ENCODE measurements around the gene MELTF. TPM values are rescaled to one million over a fixed set of nuclear protein-coding genes. Genes with fewer than 3 reads are reported as not detected.
"Not testable (repeated sequence)": the region's sequence is repeated elsewhere in the genome, so short reads cannot be mapped to it uniquely, and the experiment has no call there.

Gene MELTF
- total RNA-seq, 1 experiment from 2014 or later: 0.07 TPM

DNA sequence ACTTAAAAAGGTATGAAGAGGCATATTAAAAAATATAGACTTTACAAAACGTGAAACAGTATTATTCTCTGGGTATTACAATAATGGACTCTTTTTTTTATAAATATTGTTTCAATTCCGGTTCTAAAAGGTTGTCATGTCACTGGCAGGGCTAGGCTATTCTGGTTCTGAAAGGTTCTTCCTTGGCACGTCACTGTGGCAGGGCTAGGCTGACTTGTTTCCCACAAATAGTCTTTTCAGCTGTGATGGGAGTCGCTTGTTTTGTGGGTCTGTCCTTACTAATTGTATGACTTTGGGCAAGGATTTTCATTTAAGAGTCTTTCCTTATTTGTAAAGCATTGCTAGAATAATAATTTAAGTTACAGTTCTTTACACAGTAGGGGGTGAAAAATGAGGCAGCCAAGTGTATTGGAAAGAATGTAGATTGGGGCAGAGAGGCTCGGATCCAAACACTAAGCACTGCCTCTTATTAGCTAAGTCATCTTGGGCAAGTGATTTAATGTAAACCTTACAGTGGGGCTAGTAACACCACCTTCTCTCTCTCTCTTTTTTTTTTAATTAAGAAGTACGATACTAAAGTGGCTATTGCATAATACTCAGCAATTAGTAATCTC lies 12.4 kb upstream of the MELTF start:
- no peaks in the 10 kb centered on the region for H3K4me1 ChIP-seq (ENCODE audit: low read length)
- no peak overlapping the region for H3K4me2 ChIP-seq (ENCODE audit: low read depth, low read length, poor library complexity, severe bottlenecking)
- H3K9ac ChIP-seq (ENCODE audit: low read length): no peak overlapping the region
- no peaks in the 10 kb centered on the region for H3K79me2 ChIP-seq (ENCODE audit: low read length)
- no peaks in the 10 kb centered on the region for H3K27me3 ChIP-seq (ENCODE audit: low read length)
- no peaks in the 10 kb centered on the region for H3K9me3 ChIP-seq (ENCODE audit: low read length)
- H3K4me3 ChIP-seq (ENCODE audit: low read length): no peak overlapping the region
- no peak overlapping the region for H3K27ac ChIP-seq (ENCODE audit: low read length)
- no peak for DNase-seq
- no peaks in the 10 kb centered on the region for H4K20me1 ChIP-seq (ENCODE audit: insufficient read depth, low read depth, low read length)
- H3K9me2 ChIP-seq (replicated peaks; ENCODE audit: insufficient read depth, low read length): no peaks in the 10 kb centered on the region
- peaks cover 10% of the 10 kb centered on the region; the same call in 1 of the 2 replicates for H3K36me3 ChIP-seq (ENCODE audit: insufficient read depth, low read length)
- no peak overlapping the region for H2AFZ ChIP-seq (ENCODE audit: low read length)

DNA sequence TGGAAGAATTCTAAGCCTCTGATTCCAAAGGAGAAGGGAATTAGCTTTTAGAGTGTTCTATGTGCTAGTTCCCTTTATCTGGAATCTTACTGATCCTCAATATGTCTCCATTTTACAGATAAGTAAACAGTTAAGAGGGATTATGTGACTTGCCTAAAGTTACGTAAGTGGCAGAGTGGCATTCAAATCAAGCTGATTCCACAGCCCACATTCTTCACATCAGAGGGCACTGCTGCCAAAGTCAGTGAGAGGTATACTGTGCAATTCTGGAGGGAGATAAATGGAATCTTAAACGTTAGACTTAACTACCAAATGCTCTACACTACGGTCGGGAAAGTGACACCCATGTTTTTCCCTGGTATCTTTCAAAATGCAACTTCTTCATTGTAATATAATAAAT lies 11.0 kb upstream of the MELTF start:
- Histone ChIP-seq H3K9ac (ENCODE audit: low read length) (no peak overlapping the region), H3K4me3 (ENCODE audit: low read length) (no peak overlapping the region), H3K79me2 (ENCODE audit: low read length) (no peaks in the 10 kb centered on the region), H3K9me2 (replicated peaks; ENCODE audit: insufficient read depth, low read length) (no peaks in the 10 kb centered on the region), H3K36me3 (ENCODE audit: insufficient read depth, low read length) (peaks cover 10% of the 10 kb centered on the region; the same call in 1 of the 2 replicates), H3K27ac (ENCODE audit: low read length) (no peak overlapping the region), H2AFZ (ENCODE audit: low read length) (no peak overlapping the region), H3K9me3 (ENCODE audit: low read length) (no peaks in the 10 kb centered on the region), H3K27me3 (ENCODE audit: low read length) (no peaks in the 10 kb centered on the region), H3K4me1 (ENCODE audit: low read length) (no peaks in the 10 kb centered on the region), H3K4me2 (ENCODE audit: low read depth, low read length, poor library complexity, severe bottlenecking) (no peak overlapping the region), H4K20me1 (ENCODE audit: insufficient read depth, low read depth, low read length) (no peaks in the 10 kb centered on the region)
- DNase-seq: no peak

DNA sequence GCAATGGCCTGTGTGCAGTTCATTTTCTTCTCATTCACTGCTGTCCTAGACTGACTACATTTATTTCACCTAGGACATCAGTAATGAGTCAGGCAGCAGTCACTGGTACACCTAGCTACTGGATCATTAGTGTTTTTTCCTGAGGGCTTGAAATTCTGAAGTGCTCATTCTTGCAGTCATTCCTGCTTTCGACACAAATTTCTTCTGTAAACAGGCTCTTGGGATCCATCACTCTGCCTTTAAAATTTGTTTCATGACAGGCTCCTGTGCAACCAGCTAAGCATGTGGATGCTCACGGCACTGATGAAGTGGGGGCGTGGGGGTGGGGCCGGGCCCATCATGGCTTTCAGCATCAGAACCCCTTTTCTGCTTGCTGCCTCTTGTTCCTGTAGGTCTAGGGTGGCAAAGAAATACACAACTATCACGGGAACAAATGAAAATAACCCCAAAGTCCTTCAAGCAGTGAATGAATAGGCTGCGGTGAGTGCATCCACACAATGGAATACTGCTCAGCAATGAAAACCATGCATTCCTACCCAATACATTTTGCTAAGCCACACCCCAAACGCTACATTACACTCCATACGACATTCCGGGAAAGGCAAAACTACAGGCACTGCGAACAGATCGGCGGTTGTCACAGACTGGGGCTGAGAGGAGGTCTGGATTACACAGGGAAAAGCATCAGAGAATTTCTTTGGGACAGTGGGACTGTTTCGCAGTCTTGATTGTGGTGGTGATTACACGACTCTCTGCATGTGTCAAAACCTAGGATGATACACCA lies 9.3 kb upstream of the MELTF start:
- no peaks in the 10 kb centered on the region for H4K20me1 ChIP-seq (ENCODE audit: insufficient read depth, low read depth, low read length)
- H3K9me2 ChIP-seq (replicated peaks; ENCODE audit: insufficient read depth, low read length): no peaks in the 10 kb centered on the region
- peaks cover 3% of the 10 kb centered on the region; the same call in 1 of the 2 replicates for H3K36me3 ChIP-seq (ENCODE audit: insufficient read depth, low read length)
- H3K9ac ChIP-seq (ENCODE audit: low read length): no peak overlapping the region
- no peaks in the 10 kb centered on the region for H3K79me2 ChIP-seq (ENCODE audit: low read length)
- no peaks in the 10 kb centered on the region for H3K27me3 ChIP-seq (ENCODE audit: low read length)
- no peaks in the 10 kb centered on the region for H3K9me3 ChIP-seq (ENCODE audit: low read length)
- H3K4me1 ChIP-seq (ENCODE audit: low read length): no peaks in the 10 kb centered on the region
- H3K4me2 ChIP-seq (ENCODE audit: low read depth, low read length, poor library complexity, severe bottlenecking): no peak overlapping the region
- no peak overlapping the region for H3K27ac ChIP-seq (ENCODE audit: low read length)
- no peak overlapping the region for H3K4me3 ChIP-seq (ENCODE audit: low read length)
- H2AFZ ChIP-seq (ENCODE audit: low read length): no peak overlapping the region
- no peak for DNase-seq

DNA sequence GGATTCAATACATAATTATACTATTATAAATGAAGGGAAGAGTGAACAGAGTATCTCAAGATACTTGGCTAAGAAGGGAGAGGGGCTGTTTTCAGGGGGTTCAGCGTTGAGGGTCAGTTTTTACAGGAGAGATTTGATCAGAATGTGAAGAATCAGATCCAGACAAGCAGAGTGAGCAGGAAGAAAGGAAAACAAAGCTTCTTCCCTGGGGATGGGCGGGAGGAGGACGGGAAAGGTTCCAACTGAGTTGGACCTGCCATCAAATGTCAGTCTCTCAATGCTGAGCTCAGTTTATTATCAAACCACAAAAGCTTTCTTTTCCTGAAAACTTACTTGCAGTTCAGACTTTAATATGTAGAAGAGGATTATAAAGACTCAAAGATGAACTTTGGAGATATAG lies 6.0 kb upstream of the MELTF start:
- Histone ChIP-seq H3K79me2 (ENCODE audit: low read length) (no peaks in the 10 kb centered on the region), H3K4me1 (ENCODE audit: low read length) (0 out of 2 replicates have a peak, but pooled peaks cover under 1% of the 10 kb centered on the region), H3K9ac (ENCODE audit: low read length) (no peak overlapping the region), H3K27ac (ENCODE audit: low read length) (no peak overlapping the region), H3K36me3 (ENCODE audit: insufficient read depth, low read length) (no peaks in the 10 kb centered on the region), H3K9me2 (replicated peaks; ENCODE audit: insufficient read depth, low read length) (no peaks in the 10 kb centered on the region), H3K4me3 (ENCODE audit: low read length) (no peak overlapping the region), H3K27me3 (ENCODE audit: low read length) (no peaks in the 10 kb centered on the region), H3K4me2 (ENCODE audit: low read depth, low read length, poor library complexity, severe bottlenecking) (no peak overlapping the region), H3K9me3 (ENCODE audit: low read length) (no peaks in the 10 kb centered on the region), H2AFZ (ENCODE audit: low read length) (no peak overlapping the region), H4K20me1 (ENCODE audit: insufficient read depth, low read depth, low read length) (no peaks in the 10 kb centered on the region)
- DNase-seq: no peak

DNA sequence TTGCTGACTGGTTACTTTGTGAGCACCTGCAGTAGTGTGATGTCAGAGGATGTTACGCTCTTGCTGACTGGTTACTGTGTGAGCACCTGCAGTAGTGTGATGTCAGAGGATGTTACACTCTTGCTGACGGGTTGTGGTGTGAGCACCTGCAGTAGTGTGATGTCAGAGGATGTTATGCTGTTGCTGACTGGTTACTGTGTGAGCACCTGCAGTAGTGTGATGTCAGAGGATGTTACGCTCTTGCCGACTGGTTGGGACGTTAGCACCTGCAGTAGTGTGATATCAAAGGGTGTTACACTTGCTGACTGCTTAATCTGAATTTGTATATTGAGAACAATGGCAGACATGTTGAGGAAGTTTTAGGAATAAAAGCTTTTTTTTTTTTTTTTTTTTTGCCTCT lies 5.2 kb upstream of the MELTF start:
- not testable (repeated sequence) for H3K27ac ChIP-seq (ENCODE audit: low read length); H3K27me3 ChIP-seq (ENCODE audit: low read length); H4K20me1 ChIP-seq (ENCODE audit: insufficient read depth, low read depth, low read length); DNase-seq; H3K79me2 ChIP-seq (ENCODE audit: low read length); H3K9me3 ChIP-seq (ENCODE audit: low read length); H3K4me3 ChIP-seq (ENCODE audit: low read length); H3K9ac ChIP-seq (ENCODE audit: low read length); H3K9me2 ChIP-seq (replicated peaks; ENCODE audit: insufficient read depth, low read length); H3K4me2 ChIP-seq (ENCODE audit: low read depth, low read length, poor library complexity, severe bottlenecking); H3K36me3 ChIP-seq (ENCODE audit: insufficient read depth, low read length); H2AFZ ChIP-seq (ENCODE audit: low read length); H3K4me1 ChIP-seq (ENCODE audit: low read length)

DNA sequence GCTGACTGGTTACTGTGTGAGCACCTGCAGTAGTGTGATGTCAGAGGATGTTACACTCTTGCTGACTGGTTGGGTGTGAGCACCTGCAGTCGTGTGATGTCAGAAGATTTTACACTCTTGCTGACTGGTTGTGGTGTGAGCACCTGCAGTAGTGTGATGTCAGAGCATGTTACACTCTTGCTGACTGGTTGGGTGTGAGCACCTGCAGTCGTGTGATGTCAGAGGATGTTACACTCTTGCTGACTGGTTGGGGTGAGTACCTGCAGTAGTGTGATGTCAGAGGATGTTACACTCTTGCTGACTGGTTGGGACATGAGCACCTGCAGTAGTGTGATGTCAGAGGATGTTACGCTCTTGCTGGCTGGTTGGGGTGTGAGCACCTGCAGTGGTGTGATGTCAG lies 4.1 kb upstream of the MELTF start:
- H3K9me2 ChIP-seq (replicated peaks; ENCODE audit: insufficient read depth, low read length); H3K79me2 ChIP-seq (ENCODE audit: low read length); H3K4me3 ChIP-seq (ENCODE audit: low read length); H2AFZ ChIP-seq (ENCODE audit: low read length); H3K4me2 ChIP-seq (ENCODE audit: low read depth, low read length, poor library complexity, severe bottlenecking); H3K27ac ChIP-seq (ENCODE audit: low read length); DNase-seq; H3K9me3 ChIP-seq (ENCODE audit: low read length); H3K27me3 ChIP-seq (ENCODE audit: low read length); H3K36me3 ChIP-seq (ENCODE audit: insufficient read depth, low read length); H3K9ac ChIP-seq (ENCODE audit: low read length); H4K20me1 ChIP-seq (ENCODE audit: insufficient read depth, low read depth, low read length): not testable (repeated sequence)
- peaks cover 15% of the 10 kb centered on the region for H3K4me1 ChIP-seq (ENCODE audit: low read length)

DNA sequence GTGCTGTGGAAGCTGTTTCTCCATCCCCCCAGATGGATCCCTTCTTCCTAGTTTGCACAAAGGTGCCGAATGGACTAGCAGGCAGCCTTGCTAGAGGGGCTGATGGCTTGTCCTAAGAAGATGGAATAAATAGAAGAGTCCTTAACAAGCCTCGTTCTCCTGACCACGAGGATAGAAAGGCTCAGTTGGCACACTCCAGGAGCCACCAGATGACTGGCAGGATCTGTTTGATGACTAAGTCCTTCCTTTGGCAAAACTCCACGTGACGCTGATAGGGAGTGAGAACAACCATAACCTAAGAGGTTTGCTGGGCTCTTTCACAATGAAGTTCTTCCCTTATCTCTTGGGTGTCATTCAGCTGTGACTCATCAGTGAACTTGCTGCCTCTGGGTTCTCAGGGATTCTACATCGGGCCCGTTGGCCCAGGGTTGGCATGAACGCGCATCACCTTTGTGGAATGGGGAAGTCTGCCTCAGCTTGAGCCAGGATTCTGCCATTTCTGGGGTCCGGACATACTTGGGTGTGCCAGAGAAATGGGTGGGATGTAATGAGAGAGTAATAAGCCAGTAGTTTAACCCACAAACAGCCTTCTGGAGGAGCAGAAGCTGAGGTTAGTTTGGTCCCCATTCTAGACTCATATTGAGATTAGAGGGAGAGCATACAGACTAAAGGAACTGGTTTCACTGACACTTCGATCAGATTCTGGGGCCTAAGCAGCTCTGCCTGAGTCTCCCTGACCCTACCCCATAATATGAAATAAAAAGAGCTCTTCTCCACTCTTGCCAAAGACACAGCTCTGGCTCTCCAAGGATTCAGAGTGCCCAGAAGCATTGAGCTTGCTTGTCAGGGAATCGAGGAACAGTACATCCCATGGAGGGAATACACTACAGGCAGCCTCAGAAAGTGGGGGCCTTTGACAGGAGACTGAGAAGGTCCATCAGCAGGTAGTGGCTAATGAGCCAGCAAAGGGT lies 2.0 kb upstream of the MELTF start:
- peaks cover 11% of the 10 kb centered on the region; the same call in 1 of the 2 replicates for H4K20me1 ChIP-seq (ENCODE audit: insufficient read depth, low read depth, low read length)
- no peaks in the 10 kb centered on the region for H3K27me3 ChIP-seq (ENCODE audit: low read length)
- no peak overlapping the region for H3K4me3 ChIP-seq (ENCODE audit: low read length)
- H3K36me3 ChIP-seq (ENCODE audit: insufficient read depth, low read length): no peaks in the 10 kb centered on the region
- no peaks in the 10 kb centered on the region for H3K9me2 ChIP-seq (replicated peaks; ENCODE audit: insufficient read depth, low read length)
- H3K4me1 ChIP-seq (ENCODE audit: low read length): peaks cover 20% of the 10 kb centered on the region
- no peak overlapping the region for H3K4me2 ChIP-seq (ENCODE audit: low read depth, low read length, poor library complexity, severe bottlenecking)
- no peak overlapping the region for H3K9ac ChIP-seq (ENCODE audit: low read length)
- no peaks in the 10 kb centered on the region for H3K79me2 ChIP-seq (ENCODE audit: low read length)
- H2AFZ ChIP-seq (ENCODE audit: low read length): no peak overlapping the region
- H3K9me3 ChIP-seq (ENCODE audit: low read length): no peaks in the 10 kb centered on the region
- H3K27ac ChIP-seq (ENCODE audit: low read length): no peak overlapping the region
- no peak for DNase-seq
